GM19035 (cell line): ENCODE data around the gene CCDC88C.

Source experiments
- ATAC-seq: cut with Tn5 transposase; IDR thresholded peaks from one replicate; pipeline ENCODE4 v1.9.1; 2021; ENCODE audit not compliant: unreplicated experiment

Gene CCDC88C

DNA sequence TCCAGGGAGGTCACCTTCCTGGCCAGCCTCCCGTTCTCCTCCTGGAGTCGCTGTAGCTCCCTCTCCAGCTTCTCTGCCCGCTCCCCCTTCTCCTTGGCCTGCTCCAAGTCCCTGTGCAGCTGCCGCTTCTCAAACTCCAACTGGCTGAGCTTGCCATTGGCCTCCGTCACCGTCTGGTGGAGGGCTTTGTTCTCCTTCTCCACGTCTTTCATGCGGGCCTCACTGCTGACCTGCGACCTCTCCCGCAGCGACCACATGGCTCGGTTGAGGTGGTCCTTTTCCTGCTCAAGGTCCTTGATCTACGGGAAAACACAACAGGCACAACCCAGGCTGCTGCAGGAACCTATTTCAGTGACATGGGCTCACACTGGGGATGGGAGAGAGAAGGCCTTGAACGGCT lies 103.8 kb downstream of the CCDC88C start:
- ATAC-seq = no peak

DNA sequence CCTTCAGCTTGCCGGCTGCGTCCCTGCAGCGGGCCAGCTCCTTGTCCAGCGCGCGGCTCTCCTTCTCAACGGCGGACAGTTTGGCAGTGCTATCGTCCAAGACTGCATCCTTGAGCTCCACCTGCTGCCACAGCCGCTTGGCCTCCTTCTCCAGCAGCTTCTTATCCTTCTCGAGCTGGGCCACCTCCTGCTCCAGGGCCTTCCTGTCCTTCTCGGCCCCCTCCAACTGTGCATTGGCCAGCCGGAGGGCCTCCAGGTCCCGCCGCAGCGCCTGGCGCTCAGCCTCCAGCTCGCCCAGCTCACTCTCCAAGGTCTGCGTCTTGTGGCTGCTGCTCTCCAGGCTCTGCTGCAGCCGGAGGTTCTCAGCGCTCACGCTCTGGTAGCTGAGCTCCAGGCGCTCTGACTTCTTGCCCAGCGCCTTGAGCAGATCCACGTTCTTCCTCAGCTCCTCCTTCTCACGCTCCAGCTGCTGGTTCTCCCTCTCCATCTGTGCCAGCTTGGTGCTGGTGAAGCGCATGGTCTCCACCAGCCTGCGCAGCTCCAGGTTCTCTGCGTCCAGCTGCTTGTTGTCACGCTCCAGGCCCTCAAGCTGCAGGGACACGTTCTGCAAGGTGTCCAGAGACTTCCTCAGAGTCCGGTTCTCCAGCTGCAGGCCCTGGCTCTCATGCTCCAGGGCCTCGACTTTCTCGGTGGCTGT lies 104.3 kb downstream of the CCDC88C start:
- no peak for ATAC-seq

DNA sequence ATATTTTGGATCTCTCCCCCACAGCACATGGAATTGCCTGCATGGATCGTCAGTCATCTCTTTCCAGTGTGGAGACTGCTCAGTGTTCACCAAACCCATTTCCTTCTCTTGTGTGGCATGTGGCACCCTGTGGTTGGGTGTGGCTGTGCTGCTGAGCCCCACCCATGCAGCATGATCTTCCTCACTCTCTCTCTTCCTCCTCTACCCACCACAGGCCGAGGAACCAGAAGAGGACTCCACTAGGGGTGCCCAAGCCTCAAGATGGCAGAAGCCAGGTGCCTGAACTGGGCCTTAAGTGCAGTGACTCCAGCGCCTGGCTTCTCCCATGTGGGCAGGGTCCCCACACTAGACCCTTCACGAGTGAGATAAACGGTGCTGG lies 106.3 kb downstream of the CCDC88C start:
- ATAC-seq = no peak

DNA sequence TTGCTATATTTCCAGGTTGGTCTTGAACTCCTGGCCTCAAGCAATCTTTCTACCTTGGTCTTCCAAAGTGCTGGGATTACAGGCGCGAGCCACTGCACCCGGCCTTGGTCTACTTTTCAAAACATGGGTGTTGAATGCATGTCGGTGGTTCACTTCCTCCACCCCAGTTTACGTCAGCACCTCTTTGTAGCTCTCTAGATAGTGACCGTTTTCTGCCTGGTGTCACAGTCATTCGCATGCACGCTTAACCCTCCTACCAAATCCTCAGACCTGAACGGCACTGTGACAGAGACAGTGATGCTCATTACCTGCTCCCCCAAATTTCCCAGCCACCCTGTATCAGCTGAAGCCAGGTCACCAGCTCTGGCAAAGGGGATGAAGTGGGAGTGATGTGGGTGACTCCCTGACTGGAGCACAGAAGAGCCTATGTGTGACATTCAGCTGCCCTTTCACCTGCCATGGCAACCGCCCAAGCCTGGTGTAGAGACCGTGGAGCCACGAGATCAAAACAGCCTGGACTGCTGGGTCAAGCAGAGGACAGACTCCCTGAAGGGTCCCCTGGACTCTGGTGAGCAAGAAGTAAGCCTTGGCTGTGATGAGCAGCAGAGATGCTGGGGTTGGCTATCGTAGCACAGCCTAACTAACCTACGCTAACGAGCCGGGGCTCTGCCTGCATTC lies 106.9 kb downstream of the CCDC88C start:
- ATAC-seq = no peak

DNA sequence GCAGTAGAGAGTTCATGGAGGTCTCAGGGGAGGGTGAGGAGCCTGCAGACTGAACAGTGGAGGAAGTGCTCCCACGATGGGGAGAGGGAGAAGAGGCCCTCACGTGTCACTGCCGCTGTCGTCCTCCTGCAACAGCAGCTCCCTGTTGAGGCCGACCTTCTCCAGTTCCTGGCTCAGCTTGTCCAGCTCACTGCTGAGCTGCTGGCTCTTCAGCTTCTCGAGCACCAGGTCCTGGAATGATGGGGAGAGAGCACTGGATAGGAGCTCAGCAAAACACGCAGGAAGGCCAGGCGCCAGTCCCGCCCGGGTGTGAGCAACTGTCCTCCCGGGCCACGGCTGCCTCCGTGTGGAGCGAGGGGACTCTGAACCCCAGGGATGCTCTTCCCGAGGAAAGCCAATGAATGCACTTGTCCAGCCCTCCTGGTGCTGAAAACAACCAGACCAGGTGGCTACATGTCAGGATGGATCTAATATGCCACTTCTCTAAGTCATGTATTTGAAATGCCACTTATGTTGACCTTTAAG lies 107.8 kb downstream of the CCDC88C start:
- ATAC-seq = no peak

DNA sequence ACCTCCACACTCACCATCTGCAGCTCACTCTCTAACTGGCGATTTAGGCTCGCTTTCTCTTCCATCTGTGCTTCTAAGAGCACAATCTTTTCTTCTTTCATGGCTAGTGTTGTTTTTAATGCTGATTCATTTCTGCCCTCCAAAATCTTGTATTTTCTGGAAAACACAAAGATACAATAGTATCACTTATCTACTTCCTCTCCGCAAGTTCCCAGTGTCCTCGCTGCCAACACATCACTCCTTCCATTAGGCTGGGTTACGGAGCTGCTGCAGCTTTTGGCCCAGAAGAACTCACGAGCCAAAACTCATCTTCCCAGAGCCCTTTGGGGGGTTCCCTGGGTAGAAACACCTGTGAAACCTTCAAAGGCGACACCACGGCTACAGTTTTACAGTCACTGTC lies 109.3 kb downstream of the CCDC88C start:
- no peak for ATAC-seq

DNA sequence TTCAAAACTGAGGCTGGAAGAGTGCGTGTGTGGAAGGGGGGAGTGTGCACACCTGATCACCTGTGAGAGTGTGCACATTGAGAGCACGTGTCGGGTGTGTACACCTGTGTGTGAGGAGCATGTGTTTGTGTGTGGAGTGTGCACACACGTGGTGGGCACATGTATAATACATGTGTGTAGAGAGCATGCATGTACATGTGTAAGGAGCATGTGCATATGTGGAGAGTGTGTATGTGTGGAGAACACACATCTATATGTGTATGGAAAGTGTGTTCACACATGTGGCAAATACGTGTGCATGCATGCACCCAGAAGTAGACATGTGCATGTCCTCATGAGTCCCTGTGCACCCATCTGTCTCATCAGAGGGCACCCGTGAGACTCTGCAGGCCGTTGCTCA lies 110.0 kb downstream of the CCDC88C start:
- no peak for ATAC-seq

DNA sequence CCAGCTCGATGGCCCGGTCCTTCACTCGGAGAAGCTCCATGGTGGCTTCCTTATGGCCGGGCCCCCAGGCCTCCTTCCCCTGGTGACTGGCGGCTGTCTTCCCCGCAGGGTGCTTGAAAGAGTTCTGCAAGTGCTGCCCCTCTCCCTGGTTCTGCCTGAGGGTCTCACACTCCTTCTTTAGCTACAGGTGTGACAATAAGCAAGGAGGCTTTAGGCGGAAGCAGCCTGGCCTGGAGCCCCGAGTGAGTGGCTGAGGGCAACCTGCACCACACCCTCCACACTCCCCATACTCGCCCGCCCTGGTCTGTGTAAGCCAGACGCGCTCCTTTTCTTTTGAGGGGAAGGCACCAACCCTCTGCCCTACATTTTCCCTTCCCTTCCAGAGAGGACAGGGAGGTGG lies 110.6 kb downstream of the CCDC88C start:
- ATAC-seq = no peak

DNA sequence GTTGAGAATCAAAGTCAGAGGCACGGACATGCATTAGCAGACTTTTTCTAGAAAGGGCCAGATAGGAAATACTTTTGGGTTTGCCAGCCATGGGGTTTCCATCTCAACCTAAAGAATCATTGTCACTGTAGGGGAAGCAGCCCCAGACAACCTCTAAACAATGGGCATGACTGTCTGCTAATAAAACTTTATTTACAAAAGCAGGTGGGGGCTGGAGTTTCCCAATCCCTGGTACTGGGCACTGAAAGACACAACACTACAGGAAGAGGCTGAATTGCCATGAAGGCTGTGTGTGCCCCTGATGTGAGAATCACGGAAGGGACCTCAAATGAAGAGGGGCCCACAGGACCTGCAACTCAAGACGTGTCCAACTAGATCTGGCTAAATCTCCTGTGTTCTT lies 111.1 kb downstream of the CCDC88C start:
- no peak for ATAC-seq

DNA sequence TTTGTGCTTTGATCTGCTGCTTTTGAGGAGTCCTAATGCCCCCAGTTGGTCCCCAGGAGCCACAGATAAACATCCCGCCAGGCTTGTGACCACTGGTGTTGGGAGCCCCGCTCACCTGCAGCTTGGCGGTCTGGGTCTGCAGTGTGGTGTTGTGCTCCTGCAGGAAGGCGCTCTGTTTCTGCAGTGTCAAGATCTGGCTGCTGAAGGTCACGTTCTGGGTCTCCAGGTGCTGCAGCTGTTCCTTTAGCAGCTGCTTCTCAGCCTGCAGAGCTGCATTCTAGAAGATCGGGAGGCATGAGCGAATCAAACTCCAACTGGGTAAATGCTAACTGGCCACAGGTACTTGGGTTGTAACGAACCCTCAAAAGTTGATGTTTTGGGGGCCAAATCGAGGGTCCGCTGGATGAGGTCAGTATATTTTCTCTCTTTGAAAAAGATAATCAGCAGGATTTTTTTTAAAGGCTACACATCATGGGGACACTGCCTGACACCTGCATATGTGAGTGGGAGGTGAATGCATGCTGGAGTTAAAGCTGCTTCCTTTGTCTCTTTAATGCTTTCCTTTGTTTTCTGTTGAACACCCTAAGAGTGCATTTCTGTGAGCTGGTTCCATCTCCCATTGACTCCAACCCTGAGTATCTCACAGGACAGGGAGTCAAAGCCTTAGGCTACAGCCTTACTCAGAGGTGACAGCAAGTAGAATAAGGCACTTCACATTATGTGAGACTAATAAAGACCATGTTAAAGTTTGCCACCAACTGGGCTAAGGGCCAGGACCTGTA lies 111.8 kb downstream of the CCDC88C start:
- ATAC-seq = no peak

DNA sequence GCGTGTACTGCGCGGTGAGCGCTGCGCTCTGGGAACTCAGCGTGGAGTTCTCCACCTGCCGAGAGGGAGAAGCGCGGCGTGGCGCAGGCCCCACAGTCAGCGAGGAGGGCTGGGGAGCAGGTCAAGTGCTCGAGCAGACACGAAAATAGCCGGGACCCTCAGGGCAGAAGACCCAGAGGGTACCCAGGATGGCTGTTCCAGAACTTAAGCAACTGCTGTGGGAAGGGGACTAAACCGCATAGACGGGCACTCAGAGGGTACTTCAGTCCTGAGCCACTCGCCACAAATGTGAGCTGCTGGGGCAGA lies 113.7 kb downstream of the CCDC88C start:
- ATAC-seq = no peak

DNA sequence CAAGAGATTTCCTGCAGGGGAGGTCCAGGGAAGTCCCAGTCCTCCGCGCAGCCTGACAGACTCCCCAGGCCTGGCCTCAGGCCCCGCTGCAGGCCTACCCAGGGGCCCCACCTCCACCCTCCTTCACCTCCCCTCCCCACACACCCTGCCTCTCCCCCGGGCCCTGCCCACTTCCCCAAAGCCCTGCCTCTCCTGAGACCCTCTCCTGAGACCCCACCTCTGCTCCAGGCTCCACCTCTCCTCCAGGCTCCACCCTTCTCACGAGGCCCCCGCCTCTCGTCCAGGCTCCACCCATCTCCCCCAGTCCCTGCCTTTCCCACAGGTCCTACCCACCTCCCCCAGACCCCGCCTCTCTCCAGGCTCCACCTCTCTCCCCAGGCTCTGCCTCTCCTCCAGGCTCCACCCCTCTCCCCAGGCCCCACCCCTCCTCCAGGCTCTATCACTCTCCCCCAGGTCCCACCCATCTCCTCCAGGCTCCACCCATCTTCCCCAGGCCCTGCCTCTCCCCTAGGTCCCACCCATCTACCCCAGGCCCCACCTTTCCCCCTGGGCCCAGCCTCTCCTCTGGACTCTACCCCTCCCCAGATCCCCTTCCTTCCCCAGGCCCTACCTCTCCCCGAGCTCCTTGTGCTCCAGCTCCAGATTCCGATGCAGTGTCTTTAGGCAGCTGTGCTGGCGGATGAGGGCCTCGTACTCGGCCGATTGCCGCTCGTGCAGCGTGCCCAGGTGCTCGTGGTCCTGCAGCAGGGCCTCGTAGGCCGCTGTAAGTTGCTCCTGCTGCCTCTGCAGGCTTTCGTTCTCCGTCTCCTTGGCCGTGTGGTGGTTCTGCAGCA lies 114.3 kb downstream of the CCDC88C start:
- ATAC-seq = no peak

DNA sequence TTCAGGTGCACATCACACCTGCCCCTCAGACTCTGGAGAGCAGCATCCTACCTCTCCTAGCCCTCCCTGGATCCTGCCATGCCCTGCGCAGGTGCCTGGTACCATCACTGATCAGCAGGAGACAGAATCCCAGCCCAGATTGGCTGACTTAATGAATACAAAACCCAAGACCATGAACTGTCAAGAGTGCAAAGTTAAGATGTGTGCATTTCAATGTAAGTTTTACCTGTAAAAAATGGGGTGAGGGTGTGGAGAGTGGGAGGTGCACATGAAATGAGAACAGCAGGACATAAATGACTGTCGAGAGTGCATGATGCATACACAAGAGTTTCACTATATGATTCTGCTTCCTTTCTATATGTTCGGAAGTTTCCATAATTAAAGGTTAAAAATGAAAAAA lies 115.2 kb downstream of the CCDC88C start:
- no peak for ATAC-seq

DNA sequence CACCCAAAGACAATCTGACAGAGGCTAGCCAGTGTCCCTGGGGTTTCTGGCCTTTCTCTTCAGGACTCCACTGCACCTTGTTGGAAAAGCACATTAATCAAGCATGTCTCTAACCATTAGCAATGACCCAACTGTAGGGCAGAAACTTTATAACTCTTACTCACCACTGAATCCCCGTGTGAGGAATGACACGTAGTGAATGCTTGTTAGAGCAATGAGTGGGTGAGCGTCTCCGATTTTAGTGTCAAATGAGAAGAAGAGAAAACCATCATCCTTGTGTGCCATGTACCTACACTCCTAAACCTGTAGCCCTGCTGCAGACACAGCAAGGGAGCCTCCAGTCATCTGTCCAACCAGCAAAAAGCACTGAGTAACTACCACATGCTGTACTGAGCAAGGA lies 116.7 kb downstream of the CCDC88C start:
- ATAC-seq = no peak

DNA sequence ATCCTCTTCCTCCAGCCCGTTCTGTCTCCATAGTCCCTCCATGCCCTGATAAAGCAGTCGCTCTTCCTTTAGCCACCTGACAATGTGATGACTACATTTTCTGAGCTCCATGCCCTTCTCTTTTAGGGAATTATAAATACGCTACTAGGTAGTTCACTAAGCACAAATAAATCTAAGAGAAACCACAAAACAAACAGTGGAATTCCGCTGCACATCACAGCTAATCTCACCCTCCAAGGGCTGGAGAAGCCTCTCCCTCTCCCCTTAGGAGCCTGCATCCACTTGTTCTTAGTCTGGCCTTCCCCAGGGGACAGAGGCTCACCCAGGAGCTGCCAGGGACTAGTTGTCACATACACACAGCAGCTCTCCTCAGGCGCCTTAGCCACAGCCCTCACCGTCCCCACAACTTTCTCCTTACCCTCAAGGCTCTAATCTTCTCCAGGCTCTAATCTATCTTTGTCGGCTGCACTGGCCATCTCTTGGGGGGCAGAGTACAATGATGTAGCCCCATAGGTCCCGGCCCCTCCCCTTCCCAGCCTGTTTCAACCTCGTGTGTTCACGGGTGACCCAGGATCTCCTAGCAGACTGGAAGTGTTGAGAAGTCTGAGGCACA lies 117.2 kb downstream of the CCDC88C start:
- ATAC-seq = no peak

DNA sequence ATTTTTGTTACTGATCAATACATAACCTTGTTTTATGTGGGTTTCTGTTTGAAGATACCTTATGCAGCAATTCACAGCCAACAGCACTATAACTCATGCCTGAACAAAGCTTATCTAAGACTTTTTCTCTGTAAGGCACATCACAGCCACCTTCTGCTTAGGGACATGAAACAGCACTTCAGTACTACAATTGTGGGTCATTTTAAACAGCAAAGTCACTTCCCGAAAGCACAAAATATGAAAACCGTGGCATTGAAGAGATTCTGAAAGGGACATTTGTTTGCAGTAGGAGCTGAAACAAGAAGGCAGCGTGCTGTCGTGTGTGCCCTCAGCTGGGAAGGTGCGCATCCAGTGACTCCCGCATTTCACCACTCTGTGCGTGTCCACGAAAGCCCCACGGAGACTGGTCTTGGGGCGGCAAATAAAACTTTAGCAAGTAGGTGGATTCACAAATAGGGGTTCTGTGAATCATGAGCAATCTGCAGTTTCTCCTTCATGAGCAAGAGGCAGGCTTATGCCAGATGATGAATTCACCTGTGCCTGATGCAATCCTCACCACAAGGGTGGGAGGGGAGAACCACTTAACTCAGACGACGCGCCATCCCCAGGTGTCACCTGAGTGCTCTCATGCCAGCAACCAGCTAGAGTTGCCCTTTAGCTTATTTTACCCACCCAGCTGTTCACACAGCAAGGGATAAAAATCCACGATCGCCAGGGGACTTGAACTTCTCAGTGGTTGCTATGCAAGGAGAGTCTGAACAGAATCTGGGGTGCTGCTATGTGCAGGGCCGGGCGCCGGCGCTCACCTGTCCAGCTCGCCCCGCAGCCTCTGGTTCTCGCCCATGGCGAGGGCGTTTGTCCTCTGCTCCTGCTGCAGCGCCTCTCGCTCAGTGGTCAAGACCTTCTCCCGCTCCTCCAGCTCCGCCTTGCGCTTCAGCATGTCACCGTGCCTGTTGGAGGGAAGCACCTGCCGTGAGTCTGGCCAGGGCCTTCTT lies 118.2 kb downstream of the CCDC88C start:
- no peak for ATAC-seq

DNA sequence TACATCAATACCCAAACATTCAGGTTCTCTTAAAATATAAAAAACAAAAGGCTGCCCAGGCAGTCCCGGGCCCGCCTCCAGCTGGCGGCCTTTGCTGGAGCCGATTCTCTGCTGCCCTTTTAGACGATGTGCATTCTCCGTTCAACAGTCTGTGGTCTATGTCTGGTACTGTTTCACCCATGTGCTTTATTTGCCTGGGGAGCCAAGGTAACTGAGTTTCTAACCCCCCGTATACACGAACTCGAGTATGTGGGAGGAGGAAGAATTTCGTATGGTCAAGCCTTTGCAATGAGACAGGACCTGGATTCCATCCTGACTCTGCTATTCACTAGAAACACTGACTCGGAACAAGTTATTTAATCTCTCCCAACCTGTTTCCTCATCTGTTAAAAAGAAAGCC lies 119.0 kb downstream of the CCDC88C start:
- no peak for ATAC-seq

DNA sequence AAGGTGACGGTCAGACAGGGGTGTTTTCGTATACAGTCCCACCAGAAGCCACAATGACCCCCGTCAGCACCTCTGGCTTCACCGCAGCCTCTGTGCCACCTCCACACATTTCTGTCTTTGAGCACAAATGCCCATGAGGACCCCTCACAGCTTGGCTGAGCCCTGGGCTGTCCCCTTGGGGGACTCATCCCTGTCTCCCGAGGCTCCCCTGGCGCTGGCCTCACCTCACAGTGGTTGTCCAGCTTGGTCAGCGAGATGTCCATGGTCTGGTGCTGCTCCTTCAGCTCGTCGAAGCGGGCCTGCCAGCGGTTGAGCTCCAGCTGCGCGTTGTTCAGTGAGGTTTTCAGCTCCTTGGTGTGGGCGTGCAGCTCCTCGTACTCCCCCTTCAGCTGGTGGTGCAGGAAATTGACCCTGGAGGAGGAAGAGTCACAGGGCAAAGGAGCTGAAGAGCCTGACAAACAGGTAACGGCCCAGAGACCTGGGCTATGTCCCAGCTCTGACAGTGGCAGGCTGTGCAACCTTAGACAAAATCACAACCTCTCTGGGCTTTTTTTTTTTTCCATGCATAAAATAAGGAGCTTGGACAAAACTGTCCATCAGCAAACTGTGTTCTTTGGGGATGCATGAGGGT lies 120.4 kb downstream of the CCDC88C start:
- ATAC-seq = no peak
